CD4-positive, alpha-beta T cell treated with Interferon alpha-2 for 1 hour (primary cell): ENCODE data around the gene RMND1.
A peak's percentile ranks its signal among the peaks of the same experiment; 100 is the strongest.
"Not testable (repeated sequence)": the region's sequence is repeated elsewhere in the genome, so short reads cannot be mapped to it uniquely, and the experiment has no call there.

Experiments
- DNase-seq, 2 donors: peaks; one replicate each; pipeline ENCODE4 v3.0.0-alpha.2; 2020 to 2022

Gene RMND1

GRCh38 chr6:151451417-151451949 is 443 bp downstream of the RMND1 start:
- no peak for DNase-seq

- DNase-seq, result not testable (repeated sequence)
These were observed 998 bp downstream of the RMND1 start for GRCh38 chr6:151450928-151451327.

- DNase-seq, result no peak
These were observed 3.3 kb downstream of the RMND1 start for GRCh38 chr6:151448623-151449022.

GRCh38 chr6:151447237-151447636 is 4.7 kb downstream of the RMND1 start:
- DNase-seq, result no peak

- no peak for DNase-seq
These were observed 6.4 kb downstream of the RMND1 start for GRCh38 chr6:151445482-151445881.

GRCh38 chr6:151443911-151444621 is 7.9 kb downstream of the RMND1 start:
- no peak for DNase-seq

- DNase-seq, result no peak
These were observed 8.5 kb downstream of the RMND1 start for GRCh38 chr6:151443454-151443853.

- DNase-seq, result no peak
These were observed 9.6 kb downstream of the RMND1 start for GRCh38 chr6:151442371-151442770.

- no peak for DNase-seq
These were observed 10.3 kb downstream of the RMND1 start for GRCh38 chr6:151441390-151442166.

GRCh38 chr6:151440930-151441329 is 11.0 kb downstream of the RMND1 start:
- DNase-seq, result peak in 1 of 2 donors; percentile 52

GRCh38 chr6:151440498-151440897 is 11.4 kb downstream of the RMND1 start:
- no peak for DNase-seq

GRCh38 chr6:151437401-151437800 is 14.5 kb downstream of the RMND1 start:
- no peak for DNase-seq

- no peak for DNase-seq
These were observed 15.1 kb downstream of the RMND1 start for GRCh38 chr6:151436802-151437201.

GRCh38 chr6:151436300-151436699 is 15.6 kb downstream of the RMND1 start:
- no peak for DNase-seq

GRCh38 chr6:151434369-151434768 is 17.6 kb downstream of the RMND1 start:
- DNase-seq, result no peak

- DNase-seq, result no peak
These were observed 19.3 kb downstream of the RMND1 start for GRCh38 chr6:151432651-151433050.

- DNase-seq, result no peak
These were observed 20.6 kb downstream of the RMND1 start for GRCh38 chr6:151431337-151431736.

- no peak for DNase-seq
These were observed 21.0 kb downstream of the RMND1 start for GRCh38 chr6:151430886-151431285.

GRCh38 chr6:151428093-151428735 is 23.7 kb downstream of the RMND1 start:
- no peak for DNase-seq

GRCh38 chr6:151425561-151425960 is 26.4 kb downstream of the RMND1 start:
- no peak for DNase-seq

GRCh38 chr6:151422981-151423380 is 28.9 kb downstream of the RMND1 start:
- DNase-seq, result no peak

- DNase-seq, result no peak
These were observed 34.4 kb downstream of the RMND1 start for GRCh38 chr6:151417477-151417876.

- DNase-seq, result no peak
These were observed 37.2 kb downstream of the RMND1 start for GRCh38 chr6:151414641-151415260.
